HG03159 (cell line): ENCODE measurements around the gene TMEM79.

Experiments used
- ATAC-seq: cut with Tn5 transposase; IDR thresholded peaks from one replicate; pipeline ENCODE4 v1.9.1; 2021; ENCODE audit warnings: mild to moderate bottlenecking, moderate library complexity; ENCODE audit not compliant: unreplicated experiment

Gene TMEM79

GRCh38 chr1:156284112-156284511 is at the start of gene TMEM79:
TMEM79 (plus strand) TSS chr1:156284325; CDS start chr1:156285227, 902 bp downstream.
- ATAC-seq: no peak

GRCh38 chr1:156236164-156236563 is 48.0 kb upstream of the TMEM79 start:
- ATAC-seq: no peak

- ATAC-seq: no peak
Observed at GRCh38 chr1:156238248-156238647, 45.9 kb upstream of the TMEM79 start.

GRCh38 chr1:156241311-156241811 is 42.8 kb upstream of the TMEM79 start:
- ATAC-seq: no peak

- no peak for ATAC-seq
Observed at GRCh38 chr1:156241926-156242325, 42.2 kb upstream of the TMEM79 start, which contains the start of gene BGLAP. BGLAP (plus strand) TSS chr1:156242184; CDS start chr1:156242232, 48 bp downstream.

GRCh38 chr1:156242738-156243137 is 41.4 kb upstream of the TMEM79 start:
- ATAC-seq: no peak

GRCh38 chr1:156244126-156244525 is 40.0 kb upstream of the TMEM79 start:
- no peak for ATAC-seq

GRCh38 chr1:156244712-156245111 is 39.4 kb upstream of the TMEM79 start:
- no peak for ATAC-seq

- no peak for ATAC-seq
Observed at GRCh38 chr1:156245451-156246232, 38.5 kb upstream of the TMEM79 start.

GRCh38 chr1:156246241-156246780 is 37.8 kb upstream of the TMEM79 start:
- ATAC-seq: no peak

- ATAC-seq: no peak
Observed at GRCh38 chr1:156246781-156247459, 37.2 kb upstream of the TMEM79 start.

GRCh38 chr1:156247460-156248322 is 36.4 kb upstream of the TMEM79 start, which contains the start of gene PAQR6:
PAQR6 (minus strand) TSS chr1:156248056; CDS start chr1:156246731, 1,325 bp downstream.
- ATAC-seq: no peak

- ATAC-seq: no peak
Observed at GRCh38 chr1:156248323-156248683, 35.8 kb upstream of the TMEM79 start.

GRCh38 chr1:156249593-156249992 is 34.5 kb upstream of the TMEM79 start:
- ATAC-seq: no peak

- ATAC-seq: no peak
Observed at GRCh38 chr1:156251527-156251926, 32.6 kb upstream of the TMEM79 start.

GRCh38 chr1:156253634-156254033 is 30.5 kb upstream of the TMEM79 start:
- ATAC-seq: no peak

- ATAC-seq: no peak
Observed at GRCh38 chr1:156257711-156258110, 26.4 kb upstream of the TMEM79 start.

GRCh38 chr1:156258859-156259258 is 25.3 kb upstream of the TMEM79 start:
- ATAC-seq: no peak

GRCh38 chr1:156259805-156260204 is 24.3 kb upstream of the TMEM79 start:
- ATAC-seq: no peak

GRCh38 chr1:156260896-156261295 is 23.2 kb upstream of the TMEM79 start:
- no peak for ATAC-seq
